B cell (primary cell): ENCODE results near the gene PTER. TPM values are rescaled to one million over a fixed set of nuclear protein-coding genes. Genes with fewer than 3 reads are reported as not detected.

Experiments used
- ATAC-seq: fragments of 200-7000 bp; cut with Tn5 transposase; one replicate; pipeline ENCODE4 v1.10.0; 2021; ENCODE audit warnings: low read depth, mild to moderate bottlenecking, moderate number of reproducible peaks, moderate library complexity
- CTCF ChIA-PET: fragments of 350-600 bp; sonication (Branson Sonifier 250); formaldehyde crosslinking; loops from one replicate; lab custom pipeline; 2021; ENCODE audit warnings: antibody characterized with exemption, inconsistent platforms; lab: Charles Lee
- POLR2A ChIA-PET: fragments of 350-600 bp; sonication (Branson Sonifier 250); formaldehyde crosslinking; loops from one replicate; lab custom pipeline; 2021; ENCODE audit warnings: antibody characterized with exemption; lab: Charles Lee
- DNase-seq: peaks from one replicate; pipeline ENCODE4 v3.0.0; 2013
- H2AFZ ChIP-seq: 2 replicates; pipeline ENCODE4 v1.6.1; 2012; ENCODE audit warnings: mild to moderate bottlenecking, low read depth, low read length; ENCODE audit not compliant: insufficient read depth, poor library complexity, severe bottlenecking
- H3K27ac ChIP-seq, 2 donors: 1 replicate in 1 of 2; 2 replicates in 1 of 2; pipeline ENCODE4 v1.5.1; 2012 to 2013; ENCODE audit warnings: low read length in 2 of 2, mild to moderate bottlenecking in 2 of 2, moderate library complexity in 1 of 2
- H3K27me3 ChIP-seq, 4 experiments: fragments of 200-600 bp in 1 of 4; sonication (generic) in 1 of 4; replicated peaks in 1 of 4; 1 replicate in 2 of 4; 2 replicates in 2 of 4; pipeline versions ENCODE4 v1.6.1 to v1.7.0; 2013 to 2016; ENCODE audit warnings: low read length in 3 of 4, mild to moderate bottlenecking in 2 of 4, mixed read lengths in 1 of 4, moderate library complexity in 1 of 4; ENCODE audit not compliant: insufficient read depth in 4 of 4, control insufficient read depth in 3 of 4; ENCODE audit errors: control extremely low read depth in 1 of 4
- H3K36me3 ChIP-seq, 2 experiments: replicated peaks in 1 of 2; 1 replicate in 1 of 2; 2 replicates in 1 of 2; pipeline versions ENCODE4 v1.6.1 to v1.7.1; 2013; ENCODE audit warnings: low read length in 1 of 2; ENCODE audit not compliant: insufficient read depth in 2 of 2, control insufficient read depth in 1 of 2; ENCODE audit errors: control extremely low read depth in 1 of 2, extremely low read depth in 1 of 2
- H3K4me1 ChIP-seq, 2 donors: fragments of 200-600 bp in 1 of 2; sonication (generic) in 1 of 2; 1 replicate in 1 of 2; 2 replicates in 1 of 2; pipeline versions ENCODE4 v1.5.1 to v1.6.1; 2013 to 2017; ENCODE audit warnings: low read length in 2 of 2; ENCODE audit not compliant: control insufficient read depth in 2 of 2, insufficient read depth in 2 of 2
- H3K4me2 ChIP-seq: replicated peaks from 2 replicates; pipeline ENCODE3; 2012; ENCODE audit warnings: mild to moderate bottlenecking, low read depth, low read length; ENCODE audit not compliant: poor library complexity, severe bottlenecking
- H3K4me3 ChIP-seq, 5 experiments: fragments of 200-600 bp in 1 of 5; sonication (generic) in 1 of 5; 1 replicate in 3 of 5; 2 replicates in 2 of 5; pipeline versions ENCODE4 v1.5.1 to v1.7.0; 2011 to 2016; ENCODE audit warnings: low read length in 4 of 5, mild to moderate bottlenecking in 4 of 5, low read depth in 2 of 5, control low read depth in 1 of 5, moderate library complexity in 1 of 5; ENCODE audit not compliant: insufficient read depth in 1 of 5; ENCODE audit errors: control extremely low read depth in 1 of 5, extremely low read depth in 1 of 5
- H3K79me2 ChIP-seq: fragments of 200-600 bp; sonication (generic); one replicate; pipeline ENCODE4 v1.6.0; 2016; ENCODE audit warnings: low read length; ENCODE audit not compliant: control insufficient read depth, insufficient read depth
- H3K9ac ChIP-seq: fragments of 200-600 bp; sonication (generic); 2 replicates; pipeline ENCODE4 v1.6.1; 2017; ENCODE audit warnings: mild to moderate bottlenecking, low read length, moderate library complexity
- H3K9me3 ChIP-seq, 3 donors: one replicate each; pipeline versions ENCODE4 v1.6.1 to v1.7.1; 2013; ENCODE audit warnings: low read length in 2 of 3; ENCODE audit not compliant: control insufficient read depth in 2 of 3, insufficient read depth in 1 of 3; ENCODE audit errors: control extremely low read depth in 1 of 3
- H4K20me1 ChIP-seq: 2 replicates; pipeline ENCODE4 v1.6.0; 2012; ENCODE audit warnings: mild to moderate bottlenecking, low read length; ENCODE audit not compliant: insufficient read depth, control insufficient read depth, poor library complexity, severe bottlenecking
- H3K27ac Mint-ChIP-seq: one replicate; pipeline ENCODE4 v1.8.0; 2021; ENCODE audit warnings: mixed read lengths
- H3K27me3 Mint-ChIP-seq: one replicate; pipeline ENCODE4 v1.8.0; 2021; ENCODE audit warnings: mixed read lengths
- H3K4me1 Mint-ChIP-seq: one replicate; pipeline ENCODE4 v1.8.0; 2021; ENCODE audit warnings: mixed read lengths
- H3K4me3 Mint-ChIP-seq: one replicate; pipeline ENCODE4 v1.8.0; 2021; ENCODE audit warnings: mixed read lengths
- H3K9me3 Mint-ChIP-seq: one replicate; pipeline ENCODE4 v1.8.0; 2022; ENCODE audit warnings: mixed read lengths; ENCODE audit not compliant: insufficient read depth
- EZH2 ChIP-seq: IDR thresholded peaks from 2 replicates; pipeline ENCODE4 v1.6.1; 2012; ENCODE audit warnings: borderline replicate concordance, low read depth, mild to moderate bottlenecking, moderate library complexity, low read length; ENCODE audit not compliant: insufficient read depth, poor library complexity, severe bottlenecking
- WGBS: methylation state at CpG from one replicate; pipeline ENCODE4 v1.1.5; 2013; ENCODE audit warnings: missing lambda C conversion rate; ENCODE audit not compliant: insufficient coverage; 5-methylcytosine and 5-hydroxymethylcytosine counted together
- intact Hi-C: fragments of 100-400 bp; cut with micrococcal nuclease; formaldehyde crosslinking; loops from one replicate; pipeline ENCODE4 v1.10.0; 2022
- polyA plus RNA-seq: library from polyadenylated mRNA; depleted of rRNA; stranded (reverse); fragments of >200 nt; gene quantifications from 2 replicates; pipeline ENCODE4 v1.2.3, GENCODE V29; 2012
- total RNA-seq, 2 donors: library from RNA; stranded (reverse); fragments of 120-200 nt in 1 of 2; gene quantifications; 1 replicate in 1 of 2; 2 replicates in 1 of 2; pipeline versions ENCODE4 v1.2.3 to v1.2.4, GENCODE V29; 2013 to 2022
- TF ChIP-seq, protein P1 (sequence below): fragments of 200-600 bp; IDR thresholded peaks from one replicate; pipeline ENCODE4 v1.8.0; 2022; ENCODE audit warnings: antibody characterized with exemption, mild to moderate bottlenecking

The PTER gene
- total and polyA plus RNA-seq, 2 donors (not counting 1 experiment from before 2014, with no cell fraction given), result 7.4 to 18.6 TPM

DNA sequence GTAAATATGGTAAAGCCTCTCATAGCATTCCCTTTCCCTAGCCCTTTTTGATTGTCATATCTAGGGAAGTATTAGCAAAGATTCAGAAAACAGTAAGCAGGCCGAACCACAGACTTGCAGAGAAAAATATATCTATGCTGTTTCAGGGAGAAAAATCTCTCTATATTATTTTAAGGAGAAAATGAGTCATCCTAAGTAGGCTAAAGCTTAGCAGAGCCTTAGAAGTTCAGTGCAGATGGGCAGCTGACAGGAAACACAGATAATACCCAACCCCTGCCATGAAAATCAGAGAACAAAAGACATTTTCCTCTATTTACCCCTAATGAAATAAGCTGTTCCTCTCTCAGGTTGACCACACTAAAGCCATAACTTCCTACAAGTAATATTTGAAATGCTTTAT, 68.4 kb downstream of the PTER start:
- Histone ChIP-seq H3K4me1 (no peaks in the 10 kb centered on the region), H3K79me2 (no peaks in the 10 kb centered on the region), H3K9ac (no peak overlapping the region), H3K27ac (no peak overlapping the region), H3K27me3 (no peaks in the 10 kb centered on the region), H2AFZ (no peak overlapping the region), H3K36me3 (peaks cover under 1 to 16% of the 10 kb centered on the region in 2 experiments), H4K20me1 (no peaks in the 10 kb centered on the region), H3K4me3 (no peak overlapping the region), H3K9me3 (no peaks in the 10 kb centered on the region), H3K4me2 (no peak overlapping the region)
- TF ChIP-seq EZH2, result no peak
- TF ChIP-seq, protein P1, sequence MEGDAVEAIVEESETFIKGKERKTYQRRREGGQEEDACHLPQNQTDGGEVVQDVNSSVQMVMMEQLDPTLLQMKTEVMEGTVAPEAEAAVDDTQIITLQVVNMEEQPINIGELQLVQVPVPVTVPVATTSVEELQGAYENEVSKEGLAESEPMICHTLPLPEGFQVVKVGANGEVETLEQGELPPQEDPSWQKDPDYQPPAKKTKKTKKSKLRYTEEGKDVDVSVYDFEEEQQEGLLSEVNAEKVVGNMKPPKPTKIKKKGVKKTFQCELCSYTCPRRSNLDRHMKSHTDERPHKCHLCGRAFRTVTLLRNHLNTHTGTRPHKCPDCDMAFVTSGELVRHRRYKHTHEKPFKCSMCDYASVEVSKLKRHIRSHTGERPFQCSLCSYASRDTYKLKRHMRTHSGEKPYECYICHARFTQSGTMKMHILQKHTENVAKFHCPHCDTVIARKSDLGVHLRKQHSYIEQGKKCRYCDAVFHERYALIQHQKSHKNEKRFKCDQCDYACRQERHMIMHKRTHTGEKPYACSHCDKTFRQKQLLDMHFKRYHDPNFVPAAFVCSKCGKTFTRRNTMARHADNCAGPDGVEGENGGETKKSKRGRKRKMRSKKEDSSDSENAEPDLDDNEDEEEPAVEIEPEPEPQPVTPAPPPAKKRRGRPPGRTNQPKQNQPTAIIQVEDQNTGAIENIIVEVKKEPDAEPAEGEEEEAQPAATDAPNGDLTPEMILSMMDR, result no peak
- Mint-ChIP-seq H3K9me3 (no peaks in the 10 kb centered on the region), H3K27me3 (no peaks in the 10 kb centered on the region), H3K4me1 (no peaks in the 10 kb centered on the region), H3K4me3 (no peak overlapping the region), H3K27ac (no peak overlapping the region)
- ChIA-PET POLR2A (no interaction called here), CTCF (interaction anchor here (0.7 kb wide), 1 partner anchor 8 kb away, joined by 3 read pairs; no protein-coding TSS in a partner anchor)
- ATAC-seq (no peak), DNase-seq (no peak)
- WGBS, result no CpG with 5 or more reads among the region's 1 CpG
- intact Hi-C loops, result no loop called here

DNA sequence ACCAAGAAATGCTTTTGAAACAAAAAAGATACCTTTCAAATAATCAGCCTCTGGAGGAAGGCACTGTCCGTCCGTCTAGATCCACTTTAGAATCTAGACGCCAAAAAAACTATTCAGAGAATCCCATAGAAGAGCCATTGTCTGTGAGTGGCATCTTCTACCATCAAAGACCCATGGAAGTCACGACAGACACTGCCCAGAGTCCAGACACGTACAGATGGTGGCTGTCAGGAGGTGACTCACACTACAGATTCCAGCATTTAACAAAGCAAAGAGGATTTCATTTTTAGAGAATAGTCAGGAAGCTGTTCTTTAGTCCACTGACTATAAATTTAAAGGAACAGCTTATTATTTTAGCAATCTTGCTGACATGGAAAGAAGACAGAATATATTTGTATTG, 73.2 kb downstream of the PTER start:
- Histone ChIP-seq H3K9me3 (no peaks in the 10 kb centered on the region), H3K27me3 (no peaks in the 10 kb centered on the region), H3K27ac (no peak overlapping the region), H3K36me3 (peaks cover 7 to 26% of the 10 kb centered on the region in 2 experiments), H2AFZ (no peak overlapping the region), H3K9ac (no peak overlapping the region), H3K4me1 (no peaks in the 10 kb centered on the region), H4K20me1 (no peaks in the 10 kb centered on the region), H3K4me2 (no peak overlapping the region), H3K4me3 (no peak overlapping the region), H3K79me2 (no peaks in the 10 kb centered on the region)
- WGBS, result 98% methylated on average over 4 of the region's 5 CpGs
- no peaks in the 10 kb centered on the region for H3K9me3 Mint-ChIP-seq
- no peaks in the 10 kb centered on the region for H3K4me1 Mint-ChIP-seq
- ChIA-PET CTCF (no interaction called here), POLR2A (no interaction called here)
- DNase-seq (no peak), ATAC-seq (no peak)
- no peaks in the 10 kb centered on the region for H3K27me3 Mint-ChIP-seq
- H3K27ac Mint-ChIP-seq, result no peak overlapping the region
- intact Hi-C loops, result no loop called here
- TF ChIP-seq EZH2, result no peak
- TF ChIP-seq, protein P1, result no peak
- H3K4me3 Mint-ChIP-seq, result no peak overlapping the region
